Peyer's patch (tissue), 4 donors: ENCODE data around the gene SPACA4.

ENCODE experiments used
- CTCF ChIP-seq, 6 experiments: fragments of 450-650 bp in 4 of 6; fragments of 200-600 bp in 2 of 6; sonication (generic) in 1 of 6; IDR thresholded peaks; one replicate each; pipeline ENCODE4 v1.5.1; 2017 to 2019; ENCODE audit warnings: antibody characterized with exemption in 6 of 6, mild to moderate bottlenecking in 3 of 6, moderate library complexity in 1 of 6
- POLR2A ChIP-seq, 2 donors: fragments of 450-650 bp; IDR thresholded peaks; one replicate each; pipeline ENCODE4 v1.5.1; 2017; ENCODE audit warnings: antibody characterized with exemption in 2 of 2, mild to moderate bottlenecking in 2 of 2, moderate library complexity in 2 of 2

GRCh38 chr19:48603449-48603848 lies 3.1 kb upstream of the SPACA4 start:
- TF ChIP-seq CTCF (IDR thresholded peaks at IDR 0.05) (no peak), POLR2A (IDR thresholded peaks at IDR 0.05) (no peak)
